Thoracic aorta endothelial cell (primary cell): Measurements from ENCODE around the gene NPY1R. TPM values are rescaled to one million over a fixed set of nuclear protein-coding genes. Genes with fewer than 3 reads are reported as not detected.

Experiments
- total RNA-seq: library from RNA; depleted of rRNA; stranded (reverse); fragments of >200 nt; gene quantifications from 2 replicates; pipeline ENCODE4 v1.2.3, GENCODE V29; 2012

NPY1R gene
- total RNA-seq = 0.13 and 0.22 TPM in 2 replicates

GRCh38 chr4:163332526-163333406 is at the start of gene NPY1R:
Gene NPY1R (minus strand): TSS chr4:163332596. CDS start chr4:163326554, 6,042 bp downstream.

GRCh38 chr4:163343604-163344146 is 11.3 kb upstream of the NPY1R start, which contains the start of gene NPY5R:
Gene NPY5R (plus strand): TSS chr4:163343892. CDS start chr4:163350274, 6,382 bp downstream.

Other genes with a start within 250 kb of the NPY1R start
- gene NAF1, start 165.7 kb downstream of the NPY1R start, total RNA-seq = 19.0 and 25.5 TPM in 2 replicates
- gene NPY5R, start 11.3 kb upstream of the NPY1R start, total RNA-seq = not detected in 2 replicates
- gene TKTL2, start 141.2 kb upstream of the NPY1R start, total RNA-seq = not detected in 2 replicates
- gene TMA16, start 162.1 kb upstream of the NPY1R start, total RNA-seq = 47.3 and 57.5 TPM in 2 replicates